CD4-positive, alpha-beta T cell treated with Interleukin-15 for 4 hours (primary cell): Measurements from ENCODE around the gene CRYBA2.

Source experiments
- DNase-seq: peaks from one replicate; pipeline ENCODE4 v3.0.0-alpha.2; 2020; ENCODE audit warnings: low spot score

CRYBA2 gene

DNA sequence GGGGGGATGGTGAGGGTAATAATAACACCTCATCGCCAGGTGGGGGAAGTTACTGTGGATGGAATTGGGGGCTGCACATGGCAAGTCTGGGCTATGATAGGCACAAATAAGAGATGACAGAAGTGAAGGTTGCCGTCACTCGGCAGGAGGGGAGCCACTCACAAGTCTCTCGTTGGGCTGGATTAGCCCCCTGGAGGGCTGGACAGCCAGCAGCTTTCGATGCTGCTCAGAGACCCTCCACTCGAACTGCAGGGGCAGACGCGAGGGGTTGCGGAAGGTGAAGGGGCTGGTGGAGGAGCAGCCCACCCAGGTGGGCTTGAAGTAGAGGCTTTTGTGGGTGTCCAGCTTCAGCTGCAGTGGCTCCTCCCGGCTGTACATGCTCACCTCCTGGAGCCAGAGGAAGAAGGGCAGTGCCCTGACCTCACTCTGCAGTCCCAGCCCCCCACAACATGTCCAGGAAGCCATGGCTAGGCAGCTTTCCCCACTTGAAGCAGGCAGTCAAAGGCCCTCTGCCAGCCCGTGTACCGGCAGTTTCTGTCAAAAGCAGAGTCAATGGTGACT, 29.9 kb upstream of the CRYBA2 start:
- no peak for DNase-seq

DNA sequence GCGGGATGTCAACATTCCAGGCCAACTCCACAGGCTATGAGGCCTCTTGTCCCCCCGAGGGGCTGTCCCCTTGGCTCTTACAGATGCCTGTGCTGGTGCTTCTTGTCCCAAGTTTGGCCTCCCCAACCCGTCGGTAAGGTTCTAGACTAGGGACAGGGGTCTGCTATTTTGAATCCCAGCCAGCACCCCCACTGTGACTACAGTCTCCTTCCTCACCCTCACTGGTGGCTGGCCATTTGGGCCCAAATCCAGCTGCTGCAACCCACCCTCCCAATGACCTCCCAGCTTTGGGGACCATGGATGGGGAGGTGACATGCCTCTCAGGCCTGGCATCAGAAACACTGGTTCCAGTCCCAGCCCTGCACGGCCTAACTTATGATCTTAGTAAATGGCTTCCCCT, 29.4 kb upstream of the CRYBA2 start:
- DNase-seq, result no peak

- no peak for DNase-seq
Measured at GRCh38 chr2:219022041-219022440, 28.8 kb upstream of the CRYBA2 start.

DNA sequence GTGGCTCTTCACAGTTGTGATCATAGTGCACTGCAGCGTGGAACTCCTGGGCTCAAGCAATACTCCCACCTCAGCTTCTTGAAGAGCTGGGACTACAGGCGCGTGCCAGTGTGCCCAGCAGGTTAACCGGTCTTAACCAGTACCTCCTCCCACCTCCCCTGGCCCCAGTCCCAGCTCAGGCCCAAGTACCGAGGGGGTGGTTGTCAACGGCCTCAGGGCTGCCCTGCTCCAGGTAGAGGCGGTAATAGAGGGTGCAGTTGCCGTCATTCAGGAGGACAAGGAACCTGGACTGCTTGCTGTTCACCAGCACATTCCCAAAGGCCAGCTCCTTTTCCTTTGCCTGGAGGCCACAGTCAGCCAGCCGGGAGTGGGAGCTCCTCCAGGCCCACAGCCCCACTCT, 28.4 kb upstream of the CRYBA2 start:
- DNase-seq, result no peak

GRCh38 chr2:219020604-219021365, 27.6 kb upstream of the CRYBA2 start:
- DNase-seq, result no peak

GRCh38 chr2:219019436-219019835, 26.2 kb upstream of the CRYBA2 start:
- no peak for DNase-seq

DNA sequence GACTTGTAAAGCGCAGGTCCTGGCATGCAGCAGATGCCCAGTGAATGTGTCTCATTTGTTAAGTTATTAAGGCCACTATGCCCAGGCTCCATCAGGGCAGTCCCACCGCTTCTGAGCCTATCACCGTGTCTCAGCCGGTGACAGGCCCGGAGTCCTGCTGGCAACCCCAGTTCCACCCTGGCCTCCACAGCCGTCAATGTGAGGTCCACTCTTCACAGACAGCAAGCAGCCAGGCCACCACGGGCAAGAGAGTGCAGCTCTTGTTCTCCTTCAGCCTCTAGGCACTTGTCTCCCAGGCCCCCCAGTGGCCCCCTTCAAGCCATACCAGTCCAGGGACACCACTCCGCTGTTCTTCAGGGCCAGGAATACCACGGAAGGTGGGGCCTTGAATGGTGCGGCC, 25.5 kb upstream of the CRYBA2 start:
- DNase-seq, result no peak

- DNase-seq, result no peak
Measured at GRCh38 chr2:219018286-219018685, 25.1 kb upstream of the CRYBA2 start.

DNA sequence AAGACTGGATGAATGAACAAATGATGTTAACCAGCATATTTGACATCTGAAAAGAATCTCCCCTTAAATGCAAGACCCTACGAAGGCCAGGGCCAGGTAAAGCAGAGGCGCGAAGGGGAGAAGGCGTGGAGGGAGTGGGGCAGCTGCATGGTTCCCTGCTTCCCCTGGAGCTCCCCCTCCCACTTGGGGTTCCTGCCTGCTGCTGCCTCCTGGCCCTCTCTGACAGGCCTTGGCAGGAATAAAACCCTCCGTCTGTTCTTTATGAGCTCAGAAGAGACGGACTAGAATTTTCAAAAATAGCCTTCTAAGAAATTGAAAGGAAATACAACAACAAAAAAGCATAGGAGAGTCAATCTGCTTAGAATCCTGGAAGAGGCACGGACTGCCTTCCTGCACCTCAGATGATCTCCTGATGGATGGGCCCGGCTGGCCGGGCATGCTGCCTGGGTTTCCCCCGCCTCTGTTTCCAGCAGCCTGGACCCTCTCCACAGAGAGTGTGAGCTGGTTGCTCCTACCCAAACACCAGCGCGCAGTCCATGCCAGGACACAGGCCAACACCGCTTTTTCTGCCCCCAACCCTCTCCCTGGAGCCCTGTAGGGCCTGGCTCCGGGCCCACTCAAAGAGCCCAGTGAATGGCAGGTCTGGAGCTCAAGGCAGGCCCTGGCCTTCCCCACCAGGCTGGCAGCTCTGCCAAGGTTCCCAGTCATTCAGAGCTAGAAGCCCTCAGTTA, 24.1 kb upstream of the CRYBA2 start:
- no peak for DNase-seq

GRCh38 chr2:219016721-219017120, 23.5 kb upstream of the CRYBA2 start:
- DNase-seq, result no peak

- no peak for DNase-seq
Measured at GRCh38 chr2:219010873-219011272, 17.7 kb upstream of the CRYBA2 start.

DNA sequence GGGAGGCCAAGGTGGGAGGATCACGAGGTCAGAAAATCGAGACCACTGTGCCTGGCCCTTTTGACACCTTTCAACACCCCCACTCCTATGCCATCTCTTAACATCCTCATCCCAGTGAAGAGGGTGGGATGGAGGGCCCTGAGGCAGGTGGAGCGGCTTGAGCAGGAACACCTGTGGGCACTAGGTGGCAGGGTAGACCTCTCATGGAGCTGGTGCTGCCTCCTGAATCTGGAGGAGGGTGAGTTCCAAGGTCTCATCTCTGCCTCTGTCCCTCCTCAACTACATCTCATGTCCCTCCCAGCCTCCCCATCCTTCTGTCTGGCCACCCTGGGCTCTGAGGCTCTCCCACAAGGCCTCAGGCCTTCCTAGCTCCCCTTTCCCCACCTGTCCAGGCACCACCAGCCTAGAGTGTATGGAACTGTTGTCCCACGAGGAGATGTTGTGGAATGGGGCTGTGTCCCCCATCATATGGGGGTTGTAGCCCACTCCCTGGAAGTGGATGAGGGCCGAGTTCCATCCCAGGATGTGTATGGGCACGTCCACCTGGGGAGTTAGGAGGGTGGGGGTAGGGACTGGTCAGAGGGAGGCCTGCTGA, 17.0 kb upstream of the CRYBA2 start:
- no peak for DNase-seq

GRCh38 chr2:219009294-219009693, 16.1 kb upstream of the CRYBA2 start:
- DNase-seq, result no peak

- no peak for DNase-seq
Measured at GRCh38 chr2:219003979-219004378, 10.8 kb upstream of the CRYBA2 start.

DNA sequence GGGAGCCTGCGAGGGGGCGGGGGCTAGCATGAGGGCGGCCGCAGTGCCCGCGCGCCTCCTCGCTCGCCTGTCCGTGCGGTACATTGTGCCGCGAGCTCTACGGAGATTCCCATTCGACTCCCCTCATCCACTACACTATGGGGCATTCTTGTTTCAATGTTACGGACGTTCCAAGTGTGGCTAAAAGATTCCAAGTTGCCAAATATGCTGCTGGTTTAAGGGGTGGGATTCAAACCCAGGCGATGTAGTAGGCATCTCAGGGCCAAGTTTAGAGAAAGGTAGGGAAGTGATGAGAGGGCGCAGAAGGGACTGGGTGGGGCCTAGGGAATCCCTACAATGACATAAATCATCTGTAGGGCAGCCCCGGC, 10.0 kb upstream of the CRYBA2 start:
- no peak for DNase-seq

- no peak for DNase-seq
Measured at GRCh38 chr2:219002395-219003266, 9.4 kb upstream of the CRYBA2 start.

DNA sequence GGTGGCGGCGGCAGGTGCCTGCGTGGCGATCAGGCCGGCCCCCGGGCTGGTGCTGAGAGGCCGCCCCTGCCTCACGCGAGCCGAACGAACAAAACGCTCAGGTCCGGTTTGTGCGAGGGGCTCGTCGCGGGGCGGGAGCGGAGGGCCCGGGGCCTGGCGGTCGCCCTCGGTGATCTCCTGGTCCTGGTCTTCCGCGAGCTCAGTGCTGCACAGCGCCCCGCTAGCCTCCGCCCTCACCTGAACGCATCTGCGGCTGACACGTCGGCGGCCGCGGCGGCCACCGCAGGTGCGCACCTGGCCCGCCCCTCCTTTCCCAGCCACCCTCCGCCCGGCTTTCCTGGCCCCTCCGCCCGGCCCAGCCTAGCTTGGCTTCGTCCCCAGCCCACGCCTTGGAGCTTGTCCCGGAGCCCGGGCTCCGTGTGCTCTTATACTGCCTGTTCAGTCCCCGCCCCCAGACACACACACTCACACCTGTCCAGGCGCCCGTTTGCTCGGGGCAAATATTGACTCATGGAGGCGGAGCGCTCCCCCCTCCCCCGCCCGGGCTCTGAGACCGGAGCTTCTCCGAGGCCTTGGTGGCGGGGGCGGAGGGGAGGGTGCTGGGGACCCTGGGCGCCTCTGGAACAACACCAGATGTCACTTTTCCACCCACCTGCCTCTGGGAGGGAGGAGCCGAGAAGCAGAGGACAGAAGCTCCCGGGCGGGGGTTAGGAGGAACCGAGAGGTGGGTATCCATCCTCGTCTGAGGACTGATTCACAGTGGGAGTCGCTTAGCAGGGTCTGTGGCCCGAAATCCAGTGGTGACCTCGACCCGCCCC, 8.6 kb upstream of the CRYBA2 start:
- DNase-seq, result no peak

- no peak for DNase-seq
Measured at GRCh38 chr2:219001100-219001576, 7.9 kb upstream of the CRYBA2 start.

GRCh38 chr2:219000569-219000960, 7.3 kb upstream of the CRYBA2 start:
- DNase-seq, result no peak

GRCh38 chr2:218999881-219000568, 6.8 kb upstream of the CRYBA2 start:
- no peak for DNase-seq
